ENCODE data around the gene SLC5A10.

The SLC5A10 gene

GRCh38 chr17:19004421-19005136 is 52.6 kb downstream of the SLC5A10 start, which contains the start of gene FAM83G:
FAM83G (minus strand) TSS chr17:19004764; CDS start chr17:19004041, 723 bp downstream.
- DNase-seq: peak in 1 of 2 experiments; percentile 28

- DNase-seq: no peak
These were observed 53.3 kb downstream of the SLC5A10 start for GRCh38 chr17:19005137-19005773.

- no peak for DNase-seq
These were observed 53.9 kb downstream of the SLC5A10 start for GRCh38 chr17:19005789-19006430.

GRCh38 chr17:19006698-19007097 is 54.7 kb downstream of the SLC5A10 start:
- DNase-seq: no peak

DNA sequence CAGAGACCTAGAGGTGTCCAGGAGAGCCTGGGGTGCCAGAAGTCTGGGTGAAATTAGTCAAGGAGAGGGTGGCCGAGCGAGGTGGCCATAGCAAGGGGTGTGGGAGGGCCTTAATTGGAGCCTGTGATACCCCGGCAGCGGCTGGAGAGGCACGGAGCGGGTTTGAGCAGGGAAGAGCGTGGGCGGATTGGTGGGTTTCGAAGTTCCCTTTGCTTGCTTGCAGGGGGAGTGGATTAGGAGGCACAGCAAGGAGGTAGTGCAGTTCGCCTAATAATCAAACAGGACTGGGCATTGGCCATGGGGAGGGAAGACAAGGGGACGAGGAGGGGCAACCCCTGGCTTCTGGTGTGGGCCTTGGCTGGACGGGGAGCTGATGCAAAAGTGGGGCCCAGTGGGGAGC is 58.0 kb downstream of the SLC5A10 start:
- no peak for DNase-seq

DNA sequence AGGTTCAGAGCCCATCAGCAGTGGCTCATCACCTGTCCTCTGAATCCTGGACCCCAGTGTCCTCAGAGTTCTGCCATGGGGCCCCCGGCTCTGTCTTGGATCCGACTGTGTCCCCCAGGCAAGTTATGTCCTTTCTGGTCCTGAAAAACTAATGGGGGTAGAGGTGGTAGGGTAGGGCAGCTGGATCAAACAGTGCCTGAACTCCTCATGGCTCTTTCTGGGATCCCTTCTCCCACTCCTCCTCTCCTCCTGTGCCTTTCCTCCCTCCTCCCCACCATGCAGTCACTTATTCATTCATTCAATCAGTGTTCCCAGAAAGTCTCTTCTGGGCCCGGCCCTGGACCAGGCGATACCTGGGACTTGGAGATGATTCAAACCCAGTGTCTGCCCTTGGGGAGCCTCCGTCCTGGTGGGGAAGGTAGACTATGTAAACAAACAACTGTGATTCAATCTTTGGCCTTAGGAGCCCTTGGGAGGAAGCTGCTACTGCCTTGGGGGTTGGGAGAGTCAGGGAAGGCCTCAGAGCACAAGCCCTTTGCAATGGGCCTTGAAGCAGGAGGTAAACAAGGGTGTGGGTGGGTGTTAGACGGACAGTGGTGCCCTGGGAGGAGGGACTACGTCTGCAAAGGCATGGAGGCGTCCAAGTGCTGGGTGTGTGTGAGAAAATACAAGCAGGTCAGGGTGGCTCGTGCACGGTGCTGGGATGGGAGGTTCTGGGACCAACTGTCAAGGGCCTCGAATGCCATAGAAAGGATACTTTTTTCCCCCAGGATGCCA is 59.0 kb downstream of the SLC5A10 start:
- DNase-seq: no peak

DNA sequence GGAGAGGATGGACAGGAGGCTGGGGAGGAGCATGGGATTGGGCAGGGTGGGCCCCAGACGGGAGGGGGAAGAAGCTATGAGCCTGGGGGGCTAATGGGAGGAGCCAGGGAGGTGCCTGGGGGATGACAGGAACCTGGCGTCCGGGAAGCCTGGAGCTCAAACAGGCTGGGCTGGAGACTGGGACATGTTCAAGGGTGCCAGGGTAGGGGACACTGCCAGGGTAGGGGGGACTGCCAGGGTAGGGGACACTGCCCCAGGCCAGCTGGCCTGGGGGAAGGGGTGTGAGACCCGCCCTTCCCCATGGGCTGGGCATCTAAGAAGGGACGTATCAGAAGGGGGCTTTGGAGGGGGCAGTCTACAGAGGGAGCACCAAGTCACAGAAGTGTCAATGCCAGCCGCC is 59.6 kb downstream of the SLC5A10 start:
- no peak for DNase-seq

DNA sequence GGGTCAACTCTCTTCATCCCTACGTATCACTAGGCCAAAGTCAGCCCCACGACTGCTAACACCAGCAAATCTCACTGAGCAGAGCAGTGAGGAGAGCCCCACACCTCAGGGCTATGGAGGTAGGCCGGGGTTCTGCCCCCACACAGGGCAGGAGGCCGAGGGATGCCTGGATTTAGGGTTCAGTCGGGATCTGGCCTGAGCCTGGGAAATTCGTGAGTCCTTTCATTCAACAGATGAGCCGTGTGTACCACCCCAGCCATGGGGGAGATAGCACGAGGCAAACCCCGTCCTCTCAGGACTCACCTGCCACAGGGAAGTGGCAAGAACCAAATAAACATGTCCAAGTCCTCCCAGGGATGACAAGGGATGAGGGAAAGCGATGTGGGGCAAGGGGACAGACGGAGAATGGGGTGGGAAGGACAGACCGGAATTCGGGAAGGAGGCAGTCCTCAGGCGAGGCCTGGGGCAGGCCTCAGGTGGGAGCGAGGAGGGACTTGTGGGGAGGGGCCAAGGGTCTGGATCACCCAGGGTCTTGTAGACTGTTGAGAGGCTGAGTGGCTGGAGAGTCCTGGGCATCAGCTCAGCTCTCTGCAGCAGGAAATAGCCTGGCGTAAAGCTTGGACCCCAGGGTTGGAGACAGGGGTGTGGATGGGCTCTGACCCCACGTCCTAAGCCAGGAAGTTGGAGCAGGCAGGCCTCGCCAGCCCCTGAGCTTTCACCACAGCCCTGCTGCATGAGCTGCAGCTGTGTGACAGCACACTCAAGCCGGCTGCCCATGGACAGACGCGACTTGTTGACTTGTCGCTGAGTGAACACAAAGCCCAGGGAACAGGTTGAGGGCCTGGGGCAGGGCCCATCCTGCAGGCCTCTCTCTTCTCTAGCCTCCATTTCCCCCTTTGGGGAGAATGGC is 60.5 kb downstream of the SLC5A10 start:
- no peak for DNase-seq

DNA sequence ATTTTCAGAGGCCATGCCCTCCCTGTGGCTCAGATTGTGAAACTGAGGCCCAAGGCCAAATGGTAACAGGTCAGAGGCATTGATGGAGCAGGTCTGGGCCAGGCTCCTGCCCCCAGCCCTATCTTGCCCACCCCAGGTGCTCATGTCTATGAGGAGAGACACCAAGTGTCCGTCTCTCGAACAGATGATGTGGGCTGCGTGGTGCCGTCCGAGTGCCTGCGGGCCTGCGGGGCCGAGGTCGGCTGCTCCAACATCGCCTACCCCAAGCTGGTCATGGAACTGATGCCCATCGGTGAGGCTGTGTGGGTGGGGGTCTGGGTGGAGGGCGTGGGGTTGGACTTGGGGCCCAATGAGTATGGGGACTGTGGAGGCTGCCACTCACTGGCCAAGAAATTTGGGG is 61.3 kb downstream of the SLC5A10 start:
- DNase-seq: no peak

GRCh38 chr17:19013806-19014627 is 62.1 kb downstream of the SLC5A10 start:
- no peak for DNase-seq

- DNase-seq: no peak
These were observed 62.8 kb downstream of the SLC5A10 start for GRCh38 chr17:19014628-19015215.

DNA sequence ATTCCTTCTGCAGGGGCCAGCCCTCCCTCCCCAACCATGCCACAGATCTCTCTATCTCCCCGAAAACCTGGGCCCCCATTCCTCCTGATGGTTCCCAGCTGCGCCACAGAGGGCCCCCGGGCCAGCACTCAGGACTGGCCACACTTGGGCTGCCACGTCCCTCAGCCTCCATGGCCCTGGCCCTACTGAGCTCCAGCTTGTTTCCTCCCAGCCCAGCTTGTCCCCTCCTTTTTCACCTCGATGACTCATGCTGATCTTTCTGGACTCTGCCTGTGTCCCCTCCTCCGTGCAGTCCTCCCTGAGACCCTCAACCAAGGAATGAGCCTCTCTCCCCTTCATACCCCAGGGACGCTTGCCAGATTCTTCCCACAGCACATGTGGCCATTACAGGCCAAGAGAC is 63.5 kb downstream of the SLC5A10 start:
- DNase-seq: no peak

DNA sequence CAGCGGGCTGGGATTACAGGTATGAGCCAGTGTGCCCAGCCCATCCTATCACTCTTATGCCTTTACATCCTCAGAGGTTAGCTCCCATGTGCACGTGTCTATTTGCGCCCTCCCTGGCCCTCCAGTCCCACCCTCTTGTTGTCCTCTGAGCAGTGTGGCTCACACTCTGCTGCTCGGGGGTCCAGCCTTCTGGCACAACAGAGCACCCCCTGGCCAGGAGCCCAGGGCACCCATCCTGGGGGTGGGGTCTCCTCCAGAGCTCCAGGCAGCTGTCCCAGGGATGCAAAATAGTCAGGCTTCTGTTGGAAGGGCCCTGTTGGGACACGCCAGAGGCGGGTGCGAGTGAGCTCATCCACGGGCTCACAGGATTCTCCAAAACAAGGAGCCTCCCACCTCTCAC is 64.3 kb downstream of the SLC5A10 start:
- no peak for DNase-seq

- no peak for DNase-seq
These were observed 64.9 kb downstream of the SLC5A10 start for GRCh38 chr17:19016881-19017280.

GRCh38 chr17:19017401-19017800 is 65.4 kb downstream of the SLC5A10 start:
- no peak for DNase-seq

DNA sequence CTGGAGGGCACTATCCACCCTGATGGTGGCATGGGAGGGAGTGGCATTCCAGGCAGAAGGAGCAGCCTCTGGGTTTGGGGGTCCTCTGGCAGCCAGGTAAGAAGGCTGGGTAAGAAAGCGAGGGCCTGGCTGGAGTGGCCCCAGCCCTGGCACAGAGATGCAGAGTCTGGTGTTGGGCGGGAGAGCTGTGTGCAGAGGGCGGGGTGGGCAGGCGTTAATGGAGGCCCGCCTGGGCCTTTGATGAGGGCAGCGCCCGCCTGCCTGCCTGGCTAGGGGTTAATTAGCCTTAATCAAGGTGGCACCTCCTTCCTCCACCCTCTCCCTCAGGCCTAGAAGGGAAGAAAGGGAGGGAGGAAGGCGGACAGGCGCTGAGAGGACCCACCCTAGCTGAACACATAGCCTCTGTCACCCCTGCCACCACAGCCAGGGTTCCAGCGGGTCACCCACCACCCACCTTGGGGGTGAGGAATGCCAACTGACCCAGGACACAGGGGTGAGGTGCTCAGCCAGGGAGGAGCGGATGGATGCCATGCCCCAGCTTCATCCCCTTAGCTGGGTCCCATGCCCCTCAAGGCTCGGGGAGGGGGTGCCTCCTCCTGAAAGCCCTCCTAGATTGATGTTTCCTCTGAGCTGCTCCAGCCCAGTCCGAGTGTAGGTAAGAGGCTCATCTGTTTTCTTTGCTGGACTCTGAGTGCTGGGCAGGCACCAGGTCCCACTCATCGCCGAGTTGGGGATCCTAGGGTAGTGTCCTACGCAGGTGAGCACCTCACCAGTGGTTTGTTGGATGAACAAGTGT is 66.0 kb downstream of the SLC5A10 start:
- DNase-seq: no peak

DNA sequence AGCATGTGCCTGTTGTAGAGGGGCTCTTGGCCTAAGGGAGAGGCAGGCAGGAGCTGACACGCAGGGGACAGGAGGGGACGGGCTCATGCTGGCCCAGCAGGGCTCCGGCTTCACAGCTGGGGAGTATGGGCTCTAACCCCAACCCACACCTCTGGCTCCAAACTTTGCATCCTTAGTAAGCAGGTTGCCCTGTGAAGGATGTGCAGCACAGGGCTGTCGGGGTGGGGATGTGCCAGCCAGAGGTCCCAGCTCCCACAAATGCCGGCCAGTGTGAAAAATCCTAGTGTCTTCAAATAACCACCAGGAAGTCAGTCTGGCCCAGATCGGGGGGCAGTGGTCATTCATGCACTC is 66.6 kb downstream of the SLC5A10 start:
- no peak for DNase-seq

GRCh38 chr17:19019041-19019941 is 67.3 kb downstream of the SLC5A10 start:
- DNase-seq: peak in 1 of 2 experiments; percentile 11

GRCh38 chr17:19020016-19020415 is 68.1 kb downstream of the SLC5A10 start:
- DNase-seq: no peak

Data from NCI-H446 (cell line).